T47D (cell line): ENCODE measurements around the gene PRDM2.

Source experiments
- DNase-seq, 2 experiments: peaks; one replicate each; pipeline versions ENCODE4 v3.0.0 to v3.0.0-alpha.2; 2011 to 2012; ENCODE audit warnings: low read depth in 1 of 2, low spot score in 1 of 2
- JUND ChIP-seq: IDR thresholded peaks from 2 replicates; pipeline ENCODE4 v1.6.1; 2012; ENCODE audit warnings: low read depth
- in situ Hi-C: cut with HindIII; loops from 2 replicates; pipeline ENCODE4 v1.10.0; 2016; ENCODE audit warnings: low sequenced_read_pairs, low pct_unique_long_range_greater_than_20kb

PRDM2 gene

GRCh38 chr1:13781228-13781627 is 81.2 kb downstream of the PRDM2 start:
- in situ Hi-C loops, result no loop called here
- TF ChIP-seq JUND, result no peak
- no peak for DNase-seq

GRCh38 chr1:13781907-13782633 is 82.1 kb downstream of the PRDM2 start:
- in situ Hi-C loops, result no loop called here
- no peak for DNase-seq
- TF ChIP-seq JUND, result no peak

GRCh38 chr1:13782634-13783360 is 82.8 kb downstream of the PRDM2 start:
- in situ Hi-C loops, result no loop called here

GRCh38 chr1:13783551-13783950 is 83.6 kb downstream of the PRDM2 start:
- no peak for DNase-seq
- in situ Hi-C loops, result no loop called here
- no peak for TF ChIP-seq JUND

More at GRCh38 chr1:13782634-13783360, 82.8 kb downstream of the PRDM2 start:
- no peak for TF ChIP-seq JUND
- no peak for DNase-seq

- no peak for DNase-seq
- TF ChIP-seq JUND, result no peak
- in situ Hi-C loops, result no loop called here
These were observed 85.0 kb downstream of the PRDM2 start for GRCh38 chr1:13784971-13785370.

GRCh38 chr1:13786541-13786940 is 86.6 kb downstream of the PRDM2 start:
- in situ Hi-C loops, result no loop called here
- DNase-seq, result no peak
- no peak for TF ChIP-seq JUND

- no peak for DNase-seq
- TF ChIP-seq JUND, result no peak
- in situ Hi-C loops, result no loop called here
These were observed 88.8 kb downstream of the PRDM2 start for GRCh38 chr1:13788795-13789194.

GRCh38 chr1:13790290-13791030 is 90.5 kb downstream of the PRDM2 start:
- TF ChIP-seq JUND, result no peak
- in situ Hi-C loops, result no loop called here
- no peak for DNase-seq

- no peak for TF ChIP-seq JUND
- in situ Hi-C loops, result no loop called here
- no peak for DNase-seq
These were observed 92.4 kb downstream of the PRDM2 start for GRCh38 chr1:13792419-13792818.

- no peak for DNase-seq
- in situ Hi-C loops, result no loop called here
- no peak for TF ChIP-seq JUND
These were observed 93.2 kb downstream of the PRDM2 start for GRCh38 chr1:13793088-13793730.

- TF ChIP-seq JUND, result no peak
- no peak for DNase-seq
- in situ Hi-C loops, result no loop called here
These were observed 94.5 kb downstream of the PRDM2 start for GRCh38 chr1:13794231-13795187.
